ENCODE measurements around the gene XPNPEP2. TPM values are rescaled to one million over a fixed set of nuclear protein-coding genes. Genes with fewer than 3 reads are reported as not detected.

XPNPEP2 gene
- total RNA-seq, 1 experiment from 2014 or later, result not detected

- POLR2A ChIA-PET (ENCODE audit: unreplicated experiment), result no interaction called here
- no peak overlapping the region for H3K4me2 ChIP-seq
- no peaks in the 10 kb centered on the region for H3K9me2 ChIP-seq (ENCODE audit: insufficient read depth)
- H4K20me1 ChIP-seq (ENCODE audit: insufficient read depth), result no peaks in the 10 kb centered on the region
- H3K4me3 ChIP-seq, result no peak overlapping the region
- H2AFZ ChIP-seq, result no peak overlapping the region
- intact Hi-C loops (cut with micrococcal nuclease; ENCODE audit: unreplicated experiment), result no loop called here
- H3K27me3 ChIP-seq (ENCODE audit: insufficient read depth, low read depth), result no peaks in the 10 kb centered on the region
- no peaks in the 10 kb centered on the region for H3K36me3 ChIP-seq (ENCODE audit: low read depth)
- H3K4me1 ChIP-seq (replicated peaks; ENCODE audit: insufficient read depth), result no peaks in the 10 kb centered on the region
- H3K9me3 ChIP-seq (ENCODE audit: insufficient read depth, low read depth), result no peaks in the 10 kb centered on the region
- TF ChIP-seq EZH2 (IDR thresholded peaks at IDR 0.05; ENCODE audit: low read depth), result no peak
- TF ChIP-seq CTCF (conservative IDR thresholded peaks at IDR 0.05), result no peak
- H3K27ac ChIP-seq, result no peak overlapping the region
- BruUV-seq (replicated peaks), result no TSS peak
- H3F3A ChIP-seq (ENCODE audit: insufficient read depth, low read depth), result no peaks in the 10 kb centered on the region
- H3K79me2 ChIP-seq (ENCODE audit: low read depth), result no peaks in the 10 kb centered on the region
- no peak for DNase-seq
- CTCF ChIA-PET, result no interaction called here
Measured at GRCh38 chrX:129763666-129764065, 24.9 kb downstream of the XPNPEP2 start.

- DNase-seq, result no peak
- Histone ChIP-seq H3K4me3 (no peak overlapping the region), H3K9me2 (ENCODE audit: insufficient read depth) (no peaks in the 10 kb centered on the region), H3K79me2 (ENCODE audit: low read depth) (no peaks in the 10 kb centered on the region), H4K20me1 (ENCODE audit: insufficient read depth) (no peaks in the 10 kb centered on the region), H3K4me1 (replicated peaks; ENCODE audit: insufficient read depth) (no peaks in the 10 kb centered on the region), H3K27ac (no peak overlapping the region), H3K27me3 (ENCODE audit: insufficient read depth, low read depth) (no peaks in the 10 kb centered on the region), H2AFZ (no peak overlapping the region), H3K9me3 (ENCODE audit: insufficient read depth, low read depth) (no peaks in the 10 kb centered on the region), H3K4me2 (no peak overlapping the region), H3F3A (ENCODE audit: insufficient read depth, low read depth) (no peaks in the 10 kb centered on the region), H3K36me3 (ENCODE audit: low read depth) (no peaks in the 10 kb centered on the region)
- no TSS peak for BruUV-seq (replicated peaks)
- no peak for TF ChIP-seq CTCF (conservative IDR thresholded peaks at IDR 0.05)
- TF ChIP-seq EZH2 (IDR thresholded peaks at IDR 0.05; ENCODE audit: low read depth), result no peak
- intact Hi-C loops (cut with micrococcal nuclease; ENCODE audit: unreplicated experiment), result no loop called here
- POLR2A ChIA-PET (ENCODE audit: unreplicated experiment), result no interaction called here
- CTCF ChIA-PET, result interaction anchor here (0.9 kb wide), 1 partner anchor 41 kb away, joined by 3 read pairs; no protein-coding TSS in a partner anchor
Measured at GRCh38 chrX:129768186-129768585, 29.4 kb downstream of the XPNPEP2 start.

GRCh38 chrX:129768586-129769466 lies 30.0 kb downstream of the XPNPEP2 start:
- Histone ChIP-seq H3K27ac (no peak overlapping the region), H3K4me2 (no peak overlapping the region), H3K36me3 (ENCODE audit: low read depth) (no peaks in the 10 kb centered on the region), H3F3A (ENCODE audit: insufficient read depth, low read depth) (0 out of 2 replicates have a peak, but pooled peaks cover 3% of the 10 kb centered on the region), H3K27me3 (ENCODE audit: insufficient read depth, low read depth) (no peaks in the 10 kb centered on the region), H4K20me1 (ENCODE audit: insufficient read depth) (no peaks in the 10 kb centered on the region), H3K4me1 (replicated peaks; ENCODE audit: insufficient read depth) (no peaks in the 10 kb centered on the region), H3K9me2 (ENCODE audit: insufficient read depth) (no peaks in the 10 kb centered on the region), H3K9me3 (ENCODE audit: insufficient read depth, low read depth) (no peaks in the 10 kb centered on the region), H2AFZ (no peak overlapping the region), H3K4me3 (no peak overlapping the region), H3K79me2 (ENCODE audit: low read depth) (no peaks in the 10 kb centered on the region)
- TF ChIP-seq EZH2 (IDR thresholded peaks at IDR 0.05; ENCODE audit: low read depth) (no peak), CTCF (conservative IDR thresholded peaks at IDR 0.05) (no peak)
- POLR2A ChIA-PET (ENCODE audit: unreplicated experiment), result no interaction called here
- no TSS peak for BruUV-seq (replicated peaks)
- no peak for DNase-seq
- intact Hi-C loops (cut with micrococcal nuclease; ENCODE audit: unreplicated experiment), result no loop called here
- CTCF ChIA-PET, result interaction anchor here (0.9 kb wide), 1 partner anchor 42 kb away, joined by 3 read pairs; no protein-coding TSS in a partner anchor
